Urinary bladder (tissue), 4 donors: ENCODE measurements around the gene RPUSD4. TPM values are rescaled to one million over a fixed set of nuclear protein-coding genes. Genes with fewer than 3 reads are reported as not detected.

Experiments
- DNase-seq: peaks from one replicate; pipeline ENCODE4 v3.0.0-alpha.2; 2015; ENCODE audit errors: extremely low spot score
- H3K27ac ChIP-seq: one replicate; pipeline ENCODE4 v1.5.1; 2013; ENCODE audit warnings: low read depth, mild to moderate bottlenecking, moderate library complexity
- H3K36me3 ChIP-seq: one replicate; pipeline ENCODE4 v1.6.1; 2013; ENCODE audit warnings: mild to moderate bottlenecking, moderate library complexity; ENCODE audit not compliant: insufficient read depth
- H3K4me1 ChIP-seq: one replicate; pipeline ENCODE4 v1.6.1; 2013; ENCODE audit warnings: mild to moderate bottlenecking, moderate library complexity; ENCODE audit not compliant: insufficient read depth
- H3K4me3 ChIP-seq: one replicate; pipeline ENCODE4 v1.5.1; 2013; ENCODE audit warnings: low read depth, low read length
- WGBS: extraction: QIAGEN DNeasy Blood & Tissue Kit; methylation state at CpG from one replicate; pipeline ENCODE4 v1.1.7; 2013; 5-methylcytosine and 5-hydroxymethylcytosine counted together
- polyA plus RNA-seq: library from polyadenylated mRNA; stranded (reverse); fragments of 200-250 nt; gene quantifications from one replicate; pipeline ENCODE4 v1.2.3, GENCODE V29; 2013
- small RNA-seq: library from RNA; depleted of rRNA; stranded (forward); fragments of <200 nt; gene quantifications from one replicate; pipeline ENCODE3, GENCODE V24; 2014
- total RNA-seq: library from RNA; depleted of rRNA; stranded (reverse); fragments of >200 nt; gene quantifications from one replicate; pipeline ENCODE4 v1.2.3, GENCODE V29; 2014
- donor health status: healthy with polysubstance abuse.
- donor health status: healthy.

Gene RPUSD4
- total and polyA plus RNA-seq, 2 donors: 18.6 to 19.1 TPM

GRCh38 chr11:126153972-126154371 is 57.5 kb downstream of the RPUSD4 start:
- Histone ChIP-seq H3K4me3 (no peak overlapping the region), H3K36me3 (no peaks in the 10 kb centered on the region), H3K4me1 (no peaks in the 10 kb centered on the region), H3K27ac (no peak overlapping the region)
- 46% methylated on average over 6 of the region's 6 CpGs for WGBS
- no peak for DNase-seq

- no peaks in the 10 kb centered on the region for H3K4me1 ChIP-seq
- no peak for DNase-seq
- H3K36me3 ChIP-seq: no peaks in the 10 kb centered on the region
- no peak overlapping the region for H3K4me3 ChIP-seq
- no peak overlapping the region for H3K27ac ChIP-seq
- WGBS: 72% methylated on average over 4 of the region's 4 CpGs
Measured at GRCh38 chr11:126153006-126153405, 58.4 kb downstream of the RPUSD4 start.

GRCh38 chr11:126152586-126152985 is 58.9 kb downstream of the RPUSD4 start:
- no peak overlapping the region for H3K27ac ChIP-seq
- H3K4me1 ChIP-seq: no peaks in the 10 kb centered on the region
- H3K4me3 ChIP-seq: no peak overlapping the region
- DNase-seq: no peak
- no peaks in the 10 kb centered on the region for H3K36me3 ChIP-seq

- H3K4me3 ChIP-seq: no peak overlapping the region
- no peak for DNase-seq
- no peaks in the 10 kb centered on the region for H3K36me3 ChIP-seq
- no peak overlapping the region for H3K27ac ChIP-seq
- 98% methylated on average over 1 of the region's 1 CpG for WGBS
- H3K4me1 ChIP-seq: no peaks in the 10 kb centered on the region
Measured at GRCh38 chr11:126152152-126152551, 59.3 kb downstream of the RPUSD4 start.

Small RNA genes lying within 50 kb of the gene (small RNA-seq; reads per million reads assigned to genes)
- gene AP001893.2 (not detected), gene RN7SL351P (not detected), gene RNU4-86P (not detected)

Other genes starting within 250 kb of the RPUSD4 start
- 47.4 TPM for gene CDON, start 148.8 kb downstream of the RPUSD4 start, total RNA-seq
- gene CDON, start 148.8 kb downstream of the RPUSD4 start, polyA plus RNA-seq: 8.4 TPM
- 18.0 TPM for gene FAM118B, start 132 bp upstream of the RPUSD4 start, total RNA-seq
- 11.1 TPM for gene FAM118B, start 132 bp upstream of the RPUSD4 start, polyA plus RNA-seq
- 35.1 TPM for gene SRPRA, start 57.2 kb upstream of the RPUSD4 start, total RNA-seq
- gene SRPRA, start 57.2 kb upstream of the RPUSD4 start, polyA plus RNA-seq: 92.8 TPM
- 11.4 TPM for gene FOXRED1, start 57.5 kb upstream of the RPUSD4 start, total RNA-seq
- gene FOXRED1, start 57.5 kb upstream of the RPUSD4 start, polyA plus RNA-seq: 20.4 TPM
- gene TIRAP, start 71.4 kb upstream of the RPUSD4 start, total RNA-seq: 5.8 TPM
- 11.5 TPM for gene TIRAP, start 71.4 kb upstream of the RPUSD4 start, polyA plus RNA-seq
- 6.7 TPM for gene DCPS, start 92.4 kb upstream of the RPUSD4 start, total RNA-seq
- gene DCPS, start 92.4 kb upstream of the RPUSD4 start, polyA plus RNA-seq: 28.3 TPM
- gene ST3GAL4, start 144.0 kb upstream of the RPUSD4 start, total RNA-seq: 35.2 TPM
- gene ST3GAL4, start 144.0 kb upstream of the RPUSD4 start, polyA plus RNA-seq: 48.5 TPM